Measurements from ENCODE around the gene LSM7. TPM values are rescaled to one million over a fixed set of nuclear protein-coding genes. Genes with fewer than 3 reads are reported as not detected.

Gene LSM7
- total and polyA plus RNA-seq, 2 of the 13 experiments (the other 11 are each of a cell fraction or from before 2014, with no cell fraction given), result 140 to 205 TPM

DNA sequence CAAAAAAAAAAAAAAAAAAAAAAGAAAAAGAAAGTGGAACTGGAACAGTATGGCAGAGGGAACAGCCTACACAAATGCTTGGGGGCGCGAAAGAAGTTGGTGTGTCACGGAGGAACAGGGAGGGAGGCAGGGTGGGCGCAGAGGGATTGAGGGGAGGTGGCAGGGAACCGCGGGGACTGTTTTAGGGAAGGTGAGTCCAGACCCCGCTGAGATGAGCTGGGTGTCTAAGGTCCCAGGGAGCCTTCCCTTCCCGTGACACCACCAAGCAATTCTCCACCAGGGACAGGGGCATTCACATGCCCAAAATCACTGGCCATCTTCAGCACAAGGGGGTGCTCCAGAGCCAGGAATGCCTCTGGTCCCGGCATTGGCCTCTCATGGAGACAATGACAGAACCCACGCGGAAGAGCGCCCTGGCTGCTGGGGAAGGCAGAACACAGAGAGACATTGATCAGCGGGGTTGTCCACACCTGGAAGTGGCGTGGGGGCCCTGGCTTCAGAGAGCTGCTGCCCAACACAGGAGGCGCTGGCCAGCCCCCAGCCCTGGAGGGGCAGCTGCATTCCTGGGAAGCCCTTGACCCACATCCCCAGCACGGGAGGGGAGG is 53.4 kb downstream of the LSM7 start (continued):
- TF ChIP-seq ZNF382 (CRISPR knock-in tag; IDR thresholded peaks at IDR 0.05; ENCODE audit: borderline replicate concordance) (no peak), ZBTB1 (CRISPR knock-in tag; IDR thresholded peaks at IDR 0.05; ENCODE audit: borderline replicate concordance) (no peak), ZNF251 (CRISPR knock-in tag; IDR thresholded peaks at IDR 0.05) (no peak), HDAC6 (IDR thresholded peaks at IDR 0.05; ENCODE audit: low read depth, low read length) (no peak), NAIF1 (CRISPR knock-in tag; IDR thresholded peaks at IDR 0.05; ENCODE audit: borderline replicate concordance) (no peak), AGO2 (optimal IDR thresholded peaks at IDR 0.05; ENCODE audit: low read depth, low read length) (peak; percentile 75), TAF15 (IDR thresholded peaks at IDR 0.05; ENCODE audit: low read depth, low read length, poor library complexity, severe bottlenecking) (no peak), ZNF543 (CRISPR knock-in tag; IDR thresholded peaks at IDR 0.05) (no peak), YY1 (IDR thresholded peaks at IDR 0.05; ENCODE audit: insufficient read depth, insufficient replicate concordance, low read depth, low read length) (no peak), ZHX1 (CRISPR knock-in tag; IDR thresholded peaks at IDR 0.05; ENCODE audit: low read depth) (0 out of 2 replicates have a peak, but pooled peaks have one; percentile 62), MAFK (conservative IDR thresholded peaks at IDR 0.05 in 1 of 2, IDR thresholded peaks at IDR 0.05 in 1 of 2; ENCODE audit: low read length in 2 of 2) (no peak), EEA1 (CRISPR knock-in tag; IDR thresholded peaks at IDR 0.05; ENCODE audit: borderline replicate concordance) (no peak), ARID4A (CRISPR knock-in tag; IDR thresholded peaks at IDR 0.05; ENCODE audit: borderline replicate concordance) (no peak; the same call in 1 of the 2 replicates)
- TF ChIP-seq, protein P1, sequence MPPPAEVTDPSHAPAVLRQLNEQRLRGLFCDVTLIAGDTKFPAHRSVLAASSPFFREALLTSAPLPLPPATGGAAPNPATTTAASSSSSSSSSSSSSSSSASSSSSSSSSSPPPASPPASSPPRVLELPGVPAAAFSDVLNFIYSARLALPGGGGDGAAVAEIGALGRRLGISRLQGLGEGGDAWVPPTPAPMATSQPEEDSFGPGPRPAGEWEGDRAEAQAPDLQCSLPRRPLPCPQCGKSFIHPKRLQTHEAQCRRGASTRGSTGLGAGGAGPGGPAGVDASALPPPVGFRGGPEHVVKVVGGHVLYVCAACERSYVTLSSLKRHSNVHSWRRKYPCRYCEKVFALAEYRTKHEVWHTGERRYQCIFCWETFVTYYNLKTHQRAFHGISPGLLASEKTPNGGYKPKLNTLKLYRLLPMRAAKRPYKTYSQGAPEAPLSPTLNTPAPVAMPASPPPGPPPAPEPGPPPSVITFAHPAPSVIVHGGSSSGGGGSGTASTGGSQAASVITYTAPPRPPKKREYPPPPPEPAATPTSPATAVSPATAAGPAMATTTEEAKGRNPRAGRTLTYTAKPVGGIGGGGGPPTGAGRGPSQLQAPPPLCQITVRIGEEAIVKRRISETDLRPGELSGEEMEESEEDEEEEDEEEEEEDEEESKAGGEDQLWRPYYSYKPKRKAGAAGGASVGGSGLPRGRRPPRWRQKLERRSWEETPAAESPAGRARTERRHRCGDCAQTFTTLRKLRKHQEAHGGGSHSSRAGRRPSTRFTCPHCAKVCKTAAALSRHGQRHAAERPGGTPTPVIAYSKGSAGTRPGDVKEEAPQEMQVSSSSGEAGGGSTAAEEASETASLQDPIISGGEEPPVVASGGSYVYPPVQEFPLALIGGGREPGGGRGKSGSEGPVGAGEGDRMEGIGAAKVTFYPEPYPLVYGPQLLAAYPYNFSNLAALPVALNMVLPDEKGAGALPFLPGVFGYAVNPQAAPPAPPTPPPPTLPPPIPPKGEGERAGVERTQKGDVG (CRISPR knock-in tag; IDR thresholded peaks at IDR 0.05; ENCODE audit: borderline replicate concordance), result peak; percentile 48; the same call in 1 of the 2 replicates
- TF ChIP-seq, protein P2, sequence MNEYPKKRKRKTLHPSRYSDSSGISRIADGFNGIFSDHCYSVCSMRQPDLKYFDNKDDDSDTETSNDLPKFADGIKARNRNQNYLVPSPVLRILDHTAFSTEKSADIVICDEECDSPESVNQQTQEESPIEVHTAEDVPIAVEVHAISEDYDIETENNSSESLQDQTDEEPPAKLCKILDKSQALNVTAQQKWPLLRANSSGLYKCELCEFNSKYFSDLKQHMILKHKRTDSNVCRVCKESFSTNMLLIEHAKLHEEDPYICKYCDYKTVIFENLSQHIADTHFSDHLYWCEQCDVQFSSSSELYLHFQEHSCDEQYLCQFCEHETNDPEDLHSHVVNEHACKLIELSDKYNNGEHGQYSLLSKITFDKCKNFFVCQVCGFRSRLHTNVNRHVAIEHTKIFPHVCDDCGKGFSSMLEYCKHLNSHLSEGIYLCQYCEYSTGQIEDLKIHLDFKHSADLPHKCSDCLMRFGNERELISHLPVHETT (CRISPR knock-in tag; conservative IDR thresholded peaks at IDR 0.05), result no peak
- TF ChIP-seq, protein P3, sequence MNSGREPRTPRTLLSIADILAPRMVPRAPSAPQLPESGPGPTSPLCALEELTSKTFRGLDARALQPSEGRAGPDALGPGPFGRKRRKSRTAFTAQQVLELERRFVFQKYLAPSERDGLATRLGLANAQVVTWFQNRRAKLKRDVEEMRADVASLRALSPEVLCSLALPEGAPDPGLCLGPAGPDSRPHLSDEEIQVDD (CRISPR knock-in tag; IDR thresholded peaks at IDR 0.05; ENCODE audit: borderline replicate concordance), result no peak

All from HepG2 (cell line).